IMR-90 (cell line): ENCODE results near the gene HYAL2. TPM values are rescaled to one million over a fixed set of nuclear protein-coding genes. Genes with fewer than 3 reads are reported as not detected.

Source experiments
- ATAC-seq: fragments of 200-7000 bp; cut with Tn5 transposase; 2 replicates; pipeline ENCODE4 v1.9.1; 2020; ENCODE audit warnings: low read depth, mild to moderate bottlenecking, moderate library complexity
- BruUV-seq: library from RNA; stranded (reverse); fragments of 400-500 nt; replicated peaks from 2 replicates; lab custom pipeline; 2021; lab: Mats Ljungman, UMichigan
- CTCF ChIA-PET: fragments of 300-600 bp; formaldehyde crosslinking; extraction: SDS; loops from one replicate; lab custom pipeline; 2021; ENCODE audit warnings: antibody characterized with exemption; lab: Yijun Ruan, JAX
- POLR2A ChIA-PET: fragments of 300-600 bp; sonication (Branson Sonifier 250); formaldehyde crosslinking; loops from one replicate; lab custom pipeline; 2022; ENCODE audit warnings: antibody characterized with exemption; ENCODE audit not compliant: unreplicated experiment; lab: Charles Lee
- DNase-seq: peaks from one replicate; pipeline ENCODE4 v3.0.0; 2013
- H2AFZ ChIP-seq: replicated peaks from 2 replicates; pipeline ENCODE3; 2013; ENCODE audit warnings: low read length, mild to moderate bottlenecking; ENCODE audit not compliant: poor library complexity
- H2AK5ac ChIP-seq: 2 replicates; pipeline ENCODE4 v1.6.1; 2013; ENCODE audit warnings: low read depth, low read length, inconsistent platforms
- H2AK9ac ChIP-seq: replicated peaks from 2 replicates; pipeline ENCODE3; 2013; ENCODE audit warnings: mild to moderate bottlenecking, low read depth, low read length, moderate library complexity; ENCODE audit not compliant: poor library complexity
- H2BK120ac ChIP-seq: 2 replicates; pipeline ENCODE4 v1.6.1; 2013; ENCODE audit warnings: low read depth, low read length, inconsistent platforms
- H2BK15ac ChIP-seq: 3 replicates; pipeline ENCODE4 v1.6.1; 2013; ENCODE audit warnings: low read depth, low read length, inconsistent platforms
- H2BK20ac ChIP-seq: 2 replicates; pipeline ENCODE4 v1.6.1; 2013; ENCODE audit warnings: low read depth, mild to moderate bottlenecking, inconsistent platforms, low read length, moderate library complexity
- H2BK5ac ChIP-seq: 2 replicates; pipeline ENCODE4 v1.6.1; 2013; ENCODE audit warnings: mild to moderate bottlenecking, low read depth, low read length, inconsistent platforms; ENCODE audit not compliant: poor library complexity, severe bottlenecking
- H3K14ac ChIP-seq: replicated peaks from 2 replicates; pipeline ENCODE4 v1.6.1; 2013; ENCODE audit warnings: low read depth, low read length, inconsistent platforms
- H3K18ac ChIP-seq: 2 replicates; pipeline ENCODE4 v1.6.1; 2013; ENCODE audit warnings: low read depth, low read length, control low read depth
- H3K23ac ChIP-seq: 2 replicates; pipeline ENCODE4 v1.6.1; 2013; ENCODE audit warnings: low read depth, low read length, inconsistent platforms
- H3K27ac ChIP-seq: 2 replicates; pipeline ENCODE4 v1.5.1; 2013; ENCODE audit warnings: mild to moderate bottlenecking, control low read depth, low read length; ENCODE audit not compliant: insufficient read depth
- H3K27me3 ChIP-seq: 2 replicates; pipeline ENCODE4 v1.6.1; 2013; ENCODE audit warnings: low read length; ENCODE audit not compliant: control insufficient read depth, insufficient read depth
- H3K36me3 ChIP-seq: 2 replicates; pipeline ENCODE4 v1.6.1; 2013; ENCODE audit warnings: low read length, mixed read lengths; ENCODE audit not compliant: control insufficient read depth, insufficient read depth
- H3K4ac ChIP-seq: 2 replicates; pipeline ENCODE4 v1.6.1; 2013; ENCODE audit warnings: low read depth, low read length, inconsistent platforms
- H3K4me1 ChIP-seq: 2 replicates; pipeline ENCODE4 v1.6.1; 2013; ENCODE audit warnings: low read length, mixed read lengths; ENCODE audit not compliant: control insufficient read depth, insufficient read depth
- H3K4me2 ChIP-seq: 2 replicates; pipeline ENCODE4 v1.6.1; 2013; ENCODE audit warnings: low read depth, mild to moderate bottlenecking, control low read depth, low read length, moderate library complexity
- H3K4me3 ChIP-seq: 2 replicates; pipeline ENCODE4 v1.5.1; 2013; ENCODE audit warnings: low read depth, mild to moderate bottlenecking, control low read depth, low read length, moderate library complexity; ENCODE audit not compliant: insufficient read depth
- H3K56ac ChIP-seq: 2 replicates; pipeline ENCODE4 v1.6.1; 2013; ENCODE audit warnings: low read length, inconsistent platforms; ENCODE audit not compliant: insufficient read depth; ENCODE audit errors: extremely low read depth
- H3K79me1 ChIP-seq, 2 experiments: 2 replicates each; pipeline ENCODE4 v1.6.1; 2013; ENCODE audit warnings: low read length in 2 of 2, inconsistent platforms in 1 of 2, low read depth in 1 of 2
- H3K9ac ChIP-seq: 2 replicates; pipeline ENCODE4 v1.6.1; 2013; ENCODE audit warnings: low read depth, low read length, control low read depth
- H3K9me1 ChIP-seq: 2 replicates; pipeline ENCODE4 v1.6.1; 2013; ENCODE audit warnings: low read length, inconsistent platforms; ENCODE audit not compliant: insufficient read depth
- H3K9me3 ChIP-seq: 2 replicates; pipeline ENCODE4 v1.6.1; 2013; ENCODE audit warnings: low read length; ENCODE audit not compliant: control insufficient read depth, insufficient read depth
- H4K20me1 ChIP-seq: 2 replicates; pipeline ENCODE4 v1.6.1; 2013; ENCODE audit warnings: low read length, inconsistent platforms; ENCODE audit not compliant: insufficient read depth
- H4K5ac ChIP-seq: 2 replicates; pipeline ENCODE4 v1.6.1; 2013; ENCODE audit warnings: mild to moderate bottlenecking, low read depth, low read length, control low read depth
- H4K8ac ChIP-seq, 2 experiments: 2 replicates each; pipeline ENCODE4 v1.6.1; 2013; ENCODE audit warnings: low read depth in 2 of 2, low read length in 2 of 2, control low read depth in 1 of 2, inconsistent platforms in 1 of 2
- H4K91ac ChIP-seq: 2 replicates; pipeline ENCODE4 v1.6.1; 2013; ENCODE audit warnings: low read depth, low read length, inconsistent platforms; ENCODE audit not compliant: insufficient read depth
- FOS ChIP-seq: fragments of 150-350 bp; IDR thresholded peaks from 2 replicates; pipeline ENCODE4 v1.6.1; 2016; ENCODE audit warnings: low read depth, low read length
- MAFK ChIP-seq: IDR thresholded peaks from 2 replicates; pipeline ENCODE4 v1.6.1; 2012; ENCODE audit warnings: low read depth, low read length, improper control_type of control experiment
- NFE2L2 ChIP-seq: fragments of 150-350 bp; IDR thresholded peaks from 2 replicates; pipeline ENCODE4 v1.6.1; 2016; ENCODE audit warnings: low read depth, mild to moderate bottlenecking, low read length
- RAD21 ChIP-seq: IDR thresholded peaks from 2 replicates; pipeline ENCODE4 v1.6.1; 2012; ENCODE audit warnings: low read length, improper control_type of control experiment
- RCOR1 ChIP-seq: IDR thresholded peaks from 2 replicates; pipeline ENCODE4 v1.6.1; 2012; ENCODE audit warnings: mild to moderate bottlenecking, low read length, improper control_type of control experiment; ENCODE audit not compliant: insufficient replicate concordance
- WGBS, 2 experiments: methylation state at CpG; one replicate each; pipeline versions ENCODE4 v1.1.5 to v1.1.7; 2013; ENCODE audit warnings: missing lambda C conversion rate in 2 of 2; ENCODE audit not compliant: insufficient read length in 1 of 2; ENCODE audit errors: extremely low coverage in 2 of 2; 5-methylcytosine and 5-hydroxymethylcytosine counted together
- dilution Hi-C: fragments of 300-500 bp; cut with HindIII; formaldehyde crosslinking; loops from one replicate; pipeline ENCODE4 v1.14.3; 2018; ENCODE audit warnings: low sequenced_read_pairs; ENCODE audit not compliant: unreplicated experiment
- in situ Hi-C: fragments of 300-500 bp; cut with MboI; formaldehyde crosslinking; loops from 3 replicates; pipeline ENCODE4 v1.14.3; 2019; ENCODE audit warnings: low sequenced_read_pairs, inconsistent platforms, mixed read lengths
- intact Hi-C: fragments of 100-400 bp; cut with micrococcal nuclease; formaldehyde crosslinking; loops from 2 replicates; pipeline ENCODE4 v1.10.0; 2022
- polyA plus RNA-seq, 3 experiments: library from polyadenylated mRNA; depleted of rRNA; stranded (reverse); fragments of >200 nt; gene quantifications; 2 replicates each; pipeline ENCODE4 v1.2.3, GENCODE V29; 2012; ENCODE audit warnings: low replicate concordance in 1 of 3
- total RNA-seq: library from RNA; depleted of rRNA; stranded (reverse); fragments of >200 nt; gene quantifications from 2 replicates; pipeline ENCODE4 v1.2.3, GENCODE V29; 2012

HYAL2 gene
- total and polyA plus RNA-seq, 2 of the 4 experiments (the other 2 are of a cell fraction) = 56.8 to 104 TPM

GRCh38 chr3:50331364-50331907, 8.9 kb upstream of the HYAL2 start:
- no peak overlapping the region for H2AFZ ChIP-seq
- H3K4me2 ChIP-seq = no peak overlapping the region
- no peaks in the 10 kb centered on the region for H3K27me3 ChIP-seq
- H2AK5ac ChIP-seq = no peak overlapping the region
- no peak overlapping the region for H3K4me3 ChIP-seq
- peaks cover 55% of the 10 kb centered on the region for H4K20me1 ChIP-seq
- no peak overlapping the region for H2BK15ac ChIP-seq
- no peak overlapping the region for H3K4ac ChIP-seq
- H3K27ac ChIP-seq = no peak overlapping the region
- peaks cover 21% of the 10 kb centered on the region for H3K4me1 ChIP-seq
- WGBS, 2 experiments = 99% methylated on average over 11 of the region's 19 CpGs; no CpG with 5 or more reads in 1 of the 2 experiments
- no peak overlapping the region for H4K8ac ChIP-seq
- no peak overlapping the region for H2AK9ac ChIP-seq
- H3K18ac ChIP-seq = no peak overlapping the region
- BruUV-seq = no TSS peak
- no peak overlapping the region for H4K5ac ChIP-seq
- no peak overlapping the region for H4K91ac ChIP-seq
- dilution Hi-C loops (no loop called here), intact Hi-C loops (no loop called here), in situ Hi-C loops (loop anchor here (25.0 kb wide), 3 partner anchors 1056 to 1831 kb away; partner anchors contain the start of genes ABHD14B, GPR62, MANF and PCBP4)
- H3K9ac ChIP-seq = no peak overlapping the region
- peaks cover 32% of the 10 kb centered on the region for H3K36me3 ChIP-seq
- POLR2A ChIA-PET = no interaction called here
- no peak overlapping the region for H3K14ac ChIP-seq
- no peak for ATAC-seq
- peaks cover 40 to 62% of the 10 kb centered on the region in 2 experiments for H3K79me1 ChIP-seq
- no peak overlapping the region for H2BK120ac ChIP-seq
- H3K9me1 ChIP-seq = peaks cover 16% of the 10 kb centered on the region
- no peak overlapping the region for H2BK20ac ChIP-seq
- H3K23ac ChIP-seq = no peak overlapping the region
- no peak overlapping the region for H3K56ac ChIP-seq
- TF ChIP-seq MAFK (no peak), FOS (no peak), NFE2L2 (no peak), RAD21 (no peak), RCOR1 (no peak)
- no peak overlapping the region for H2BK5ac ChIP-seq
- CTCF ChIA-PET = no interaction called here
- no peak for DNase-seq
- H3K9me3 ChIP-seq = no peaks in the 10 kb centered on the region
